ENCODE measurements around the gene APEH. TPM values are rescaled to one million over a fixed set of nuclear protein-coding genes. Genes with fewer than 3 reads are reported as not detected.
"Not testable (repeated sequence)": the region's sequence is repeated elsewhere in the genome, so short reads cannot be mapped to it uniquely, and the experiment has no call there.

APEH gene
- total RNA-seq, 4 donors from 2014 or later = 53.9 to 151 (median 116) TPM

DNA sequence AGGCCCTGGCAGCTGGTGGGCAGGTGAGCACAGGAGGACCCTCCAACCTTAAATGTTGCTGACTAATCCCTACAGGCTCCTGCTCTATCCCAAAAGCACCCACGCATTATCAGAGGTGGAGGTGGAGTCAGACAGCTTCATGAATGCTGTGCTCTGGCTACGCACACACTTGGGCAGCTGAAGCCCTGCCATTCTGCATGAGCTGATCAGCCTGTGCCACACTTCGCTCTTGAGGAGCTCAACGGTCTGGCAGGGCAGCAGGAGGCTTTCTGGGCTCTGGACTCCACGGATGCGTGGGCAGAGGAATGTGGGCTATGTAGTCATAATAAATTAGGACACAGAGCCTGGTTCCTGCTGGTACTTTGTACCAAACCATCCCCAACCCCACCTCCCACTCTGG lies 9.0 kb downstream of the APEH start:
- no peak for DNase-seq
- peaks cover 0 to 12% (median 3%) of the 10 kb centered on the region in 4 donors for H3K4me1 ChIP-seq
- H3K9me3 ChIP-seq = no peaks in the 10 kb centered on the region
- 85% methylated on average over 6 of the region's 6 CpGs; no CpG with 5 or more reads in 1 of the 2 donors for WGBS, 2 donors (ENCODE audit: low coverage in 1 of 2)
- H3K27ac ChIP-seq = no peak overlapping the region
- intact Hi-C loops (cut with DNase I; ENCODE audit: low total_unique reads) (no loop called here), in situ Hi-C loops (cut with MboI; ENCODE audit: low pct_ligation_motif_present in 1 of 4, low pct_unique_long_range_greater_than_20kb in 1 of 4, low sequenced_read_pairs in 3 of 4) (no loop called here)
- no peak overlapping the region for H3K4me3 ChIP-seq
- TF ChIP-seq EP300 (IDR thresholded peaks at IDR 0.05; ENCODE audit: low read depth) (no peak), POLR2A (IDR thresholded peaks at IDR 0.05) (no peak), POLR2AphosphoS5 (IDR thresholded peaks at IDR 0.05) (no peak)
- TF ChIP-seq, protein P1, sequence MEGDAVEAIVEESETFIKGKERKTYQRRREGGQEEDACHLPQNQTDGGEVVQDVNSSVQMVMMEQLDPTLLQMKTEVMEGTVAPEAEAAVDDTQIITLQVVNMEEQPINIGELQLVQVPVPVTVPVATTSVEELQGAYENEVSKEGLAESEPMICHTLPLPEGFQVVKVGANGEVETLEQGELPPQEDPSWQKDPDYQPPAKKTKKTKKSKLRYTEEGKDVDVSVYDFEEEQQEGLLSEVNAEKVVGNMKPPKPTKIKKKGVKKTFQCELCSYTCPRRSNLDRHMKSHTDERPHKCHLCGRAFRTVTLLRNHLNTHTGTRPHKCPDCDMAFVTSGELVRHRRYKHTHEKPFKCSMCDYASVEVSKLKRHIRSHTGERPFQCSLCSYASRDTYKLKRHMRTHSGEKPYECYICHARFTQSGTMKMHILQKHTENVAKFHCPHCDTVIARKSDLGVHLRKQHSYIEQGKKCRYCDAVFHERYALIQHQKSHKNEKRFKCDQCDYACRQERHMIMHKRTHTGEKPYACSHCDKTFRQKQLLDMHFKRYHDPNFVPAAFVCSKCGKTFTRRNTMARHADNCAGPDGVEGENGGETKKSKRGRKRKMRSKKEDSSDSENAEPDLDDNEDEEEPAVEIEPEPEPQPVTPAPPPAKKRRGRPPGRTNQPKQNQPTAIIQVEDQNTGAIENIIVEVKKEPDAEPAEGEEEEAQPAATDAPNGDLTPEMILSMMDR (IDR thresholded peaks at IDR 0.05) = no peak
- peaks cover 0 to 53% (median 11%) of the 10 kb centered on the region in 4 donors for H3K36me3 ChIP-seq
- H3K27me3 ChIP-seq = no peaks in the 10 kb centered on the region

GRCh38 chr3:49684453-49684852 lies 10.3 kb downstream of the APEH start:
- H3K4me3 ChIP-seq; in situ Hi-C loops (cut with MboI; ENCODE audit: low pct_ligation_motif_present in 1 of 4, low pct_unique_long_range_greater_than_20kb in 1 of 4, low sequenced_read_pairs in 3 of 4); H3K27ac ChIP-seq; H3K27me3 ChIP-seq; DNase-seq; intact Hi-C loops (cut with DNase I; ENCODE audit: low total_unique reads); H3K9me3 ChIP-seq: not testable (repeated sequence)
- Histone ChIP-seq H3K36me3 (peaks cover 0 to 40% (median 8%) of the 10 kb centered on the region in 4 donors), H3K4me1 (peaks cover 3 to 17% (median 10%) of the 10 kb centered on the region in 4 donors)
- 100% methylated on average over 1 of the region's 2 CpGs; no CpG with 5 or more reads in 1 of the 2 donors for WGBS, 2 donors (ENCODE audit: low coverage in 1 of 2)

- H3K4me3 ChIP-seq; H3K9me3 ChIP-seq; H3K27me3 ChIP-seq; H3K27ac ChIP-seq; DNase-seq; in situ Hi-C loops (cut with MboI; ENCODE audit: low pct_ligation_motif_present in 1 of 4, low pct_unique_long_range_greater_than_20kb in 1 of 4, low sequenced_read_pairs in 3 of 4); intact Hi-C loops (cut with DNase I; ENCODE audit: low total_unique reads): not testable (repeated sequence)
- Histone ChIP-seq H3K36me3 (peaks cover 0 to 35% (median 8%) of the 10 kb centered on the region in 4 donors), H3K4me1 (peaks cover 3 to 22% (median 13%) of the 10 kb centered on the region in 4 donors)
- 97% methylated on average over 10 of the region's 10 CpGs; no CpG with 5 or more reads in 1 of the 2 donors for WGBS, 2 donors (ENCODE audit: low coverage in 1 of 2)
These were observed 11.0 kb downstream of the APEH start for GRCh38 chr3:49685103-49685502.

- H3K9me3 ChIP-seq; H3K27ac ChIP-seq; intact Hi-C loops (cut with DNase I; ENCODE audit: low total_unique reads); DNase-seq; in situ Hi-C loops (cut with MboI; ENCODE audit: low pct_ligation_motif_present in 1 of 4, low pct_unique_long_range_greater_than_20kb in 1 of 4, low sequenced_read_pairs in 3 of 4); H3K27me3 ChIP-seq: not testable (repeated sequence)
- Histone ChIP-seq H3K4me1 (peaks cover 4 to 30% (median 20%) of the 10 kb centered on the region in 4 donors), H3K36me3 (peaks cover 0 to 28% (median 8%) of the 10 kb centered on the region in 4 donors), H3K4me3 (peak overlapping the region in 1 of 4 donors; percentile 37)
- WGBS, 2 donors (ENCODE audit: low coverage in 1 of 2) = 45% methylated on average over 16 of the region's 36 CpGs; no CpG with 5 or more reads in 1 of the 2 donors
These were observed 11.7 kb downstream of the APEH start for GRCh38 chr3:49685846-49686245.

DNA sequence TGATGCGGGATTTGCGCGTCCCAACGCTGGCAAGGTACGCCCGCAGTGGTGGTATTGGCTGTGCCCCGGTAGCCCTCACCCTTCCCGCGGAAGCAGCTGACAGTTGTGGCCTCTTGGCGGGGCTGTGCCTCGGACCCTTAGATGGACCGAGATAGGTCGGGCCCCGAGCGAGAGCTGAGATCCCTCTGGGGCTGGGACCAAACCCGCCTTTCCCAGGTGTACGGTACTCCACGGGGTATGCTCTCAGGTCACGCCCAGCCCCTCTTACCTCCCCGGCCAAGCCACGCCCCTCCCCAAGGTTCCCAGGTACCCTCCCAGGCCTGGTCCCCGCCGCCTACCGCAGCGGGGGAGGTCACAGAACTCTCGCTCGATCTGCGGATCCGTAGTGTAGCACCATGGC lies 12.2 kb downstream of the APEH start:
- intact Hi-C loops (cut with DNase I; ENCODE audit: low total_unique reads); H3K27ac ChIP-seq; H3K27me3 ChIP-seq; H3K9me3 ChIP-seq; in situ Hi-C loops (cut with MboI; ENCODE audit: low pct_ligation_motif_present in 1 of 4, low pct_unique_long_range_greater_than_20kb in 1 of 4, low sequenced_read_pairs in 3 of 4): not testable (repeated sequence)
- peaks cover 9 to 32% (median 25%) of the 10 kb centered on the region in 4 donors for H3K4me1 ChIP-seq
- peaks cover 0 to 23% (median 5%) of the 10 kb centered on the region in 4 donors for H3K36me3 ChIP-seq
- WGBS, 2 donors (ENCODE audit: low coverage in 1 of 2) = 13% methylated on average over 24 of the region's 29 CpGs; no CpG with 5 or more reads in 1 of the 2 donors
- DNase-seq = peak; percentile 75
- peak overlapping the region in 3 of 4 donors; percentile 13 to 37 (median 35) for H3K4me3 ChIP-seq

- DNase-seq = peak; percentile 81
- in situ Hi-C loops (cut with MboI; ENCODE audit: low pct_ligation_motif_present in 1 of 4, low pct_unique_long_range_greater_than_20kb in 1 of 4, low sequenced_read_pairs in 3 of 4); H3K9me3 ChIP-seq: not testable (repeated sequence)
These were observed 12.7 kb downstream of the APEH start for GRCh38 chr3:49686769-49687423.

GRCh38 chr3:49687424-49687795 lies 13.3 kb downstream of the APEH start:
- H3K27ac ChIP-seq; H3K4me3 ChIP-seq; H3K27me3 ChIP-seq; intact Hi-C loops (cut with DNase I; ENCODE audit: low total_unique reads); DNase-seq; in situ Hi-C loops (cut with MboI; ENCODE audit: low pct_ligation_motif_present in 1 of 4, low pct_unique_long_range_greater_than_20kb in 1 of 4, low sequenced_read_pairs in 3 of 4); H3K9me3 ChIP-seq: not testable (repeated sequence)
- Histone ChIP-seq H3K4me1 (peaks cover 11 to 37% (median 27%) of the 10 kb centered on the region in 4 donors), H3K36me3 (peaks cover 0 to 15% (median 3%) of the 10 kb centered on the region in 4 donors)
- 93% methylated on average over 5 of the region's 12 CpGs; no CpG with 5 or more reads in 1 of the 2 donors for WGBS, 2 donors (ENCODE audit: low coverage in 1 of 2)

More at GRCh38 chr3:49686769-49687423, 12.7 kb downstream of the APEH start:
- Histone ChIP-seq H3K4me3 (peak overlapping the region in 3 of 4 donors; percentile 13 to 37 (median 35)), H3K4me1 (peaks cover 11 to 36% (median 27%) of the 10 kb centered on the region in 4 donors), H3K36me3 (peaks cover 0 to 18% (median 3%) of the 10 kb centered on the region in 4 donors)
- WGBS, 2 donors (ENCODE audit: low coverage in 1 of 2) = 18% methylated on average over 19 of the region's 44 CpGs; no CpG with 5 or more reads in 1 of the 2 donors
- intact Hi-C loops (cut with DNase I; ENCODE audit: low total_unique reads); H3K27ac ChIP-seq; H3K27me3 ChIP-seq: not testable (repeated sequence)

GRCh38 chr3:49688338-49689045 lies 14.3 kb downstream of the APEH start:
- in situ Hi-C loops (cut with MboI; ENCODE audit: low pct_ligation_motif_present in 1 of 4, low pct_unique_long_range_greater_than_20kb in 1 of 4, low sequenced_read_pairs in 3 of 4); intact Hi-C loops (cut with DNase I; ENCODE audit: low total_unique reads); H3K27me3 ChIP-seq; H3K36me3 ChIP-seq; H3K9me3 ChIP-seq; DNase-seq: not testable (repeated sequence)
- Histone ChIP-seq H3K4me1 (peaks cover 11 to 37% (median 27%) of the 10 kb centered on the region in 4 donors), H3K27ac (peak overlapping the region; percentile 68 to 88 (median 83)), H3K4me3 (peak overlapping the region; percentile 68 to 100 (median 94))
- WGBS, 2 donors (ENCODE audit: low coverage in 1 of 2) = 65% methylated on average over 6 of the region's 7 CpGs; no CpG with 5 or more reads in 1 of the 2 donors

Measured in transverse colon (tissue), 4 donors.